ENCODE data around the gene ZNF223. TPM values are rescaled to one million over a fixed set of nuclear protein-coding genes. Genes with fewer than 3 reads are reported as not detected.

Gene ZNF223
- total and polyA plus RNA-seq, 9 of the 15 experiments (the other 6 are each of a cell fraction or from before 2014, with no cell fraction given), result 0.21 to 1.8 (median 0.71) TPM

- POLR2A ChIA-PET, result interaction anchor here (0.5 kb wide), 1 partner anchor 43 kb away, joined by 4 read pairs; no protein-coding TSS in a partner anchor
- in situ Hi-C loops (cut with MboI), result no loop called here
Measured at GRCh38 chr19:44066305-44066704, 14.5 kb downstream of the ZNF223 start.

GRCh38 chr19:44069415-44069814 is 17.6 kb downstream of the ZNF223 start:
- Histone ChIP-seq H3K9me1 (ENCODE audit: control insufficient read depth, insufficient read depth, low read length) (no peaks in the 10 kb centered on the region), H4K20me1 (replicated peaks; ENCODE audit: control insufficient read depth, insufficient read depth, low read length) (no peaks in the 10 kb centered on the region), H3K36me3 (ENCODE audit: control insufficient read depth, insufficient read depth, low read length) (no peaks in the 10 kb centered on the region), H3K9me3 (replicated peaks; ENCODE audit: control insufficient read depth, insufficient read depth, low read depth, low read length) (peaks cover 4% of the 10 kb centered on the region; the same call in 1 of the 2 replicates), H3K4me2 (ENCODE audit: insufficient read depth, low read length) (no peak overlapping the region), H3K4me1 (replicated peaks in 1 of 2; ENCODE audit: control insufficient read depth in 2 of 2, insufficient read depth in 2 of 2, low read length in 2 of 2) (peaks cover 0 to 4% of the 10 kb centered on the region in 2 experiments; a peak in 3 of 5 replicates), H3K9ac (ENCODE audit: insufficient read depth in 1 of 2, low read depth in 2 of 2, low read length in 2 of 2) (no peak overlapping the region), H3K4me3 (no peak overlapping the region), H3K27ac (ENCODE audit: extremely low read depth, low read depth, low read length) (no peak overlapping the region), H3K27me3 (ENCODE audit: control insufficient read depth in 2 of 2, insufficient read depth in 2 of 2, low read length in 2 of 2) (no peaks in the 10 kb centered on the region), H3K79me2 (ENCODE audit: control insufficient read depth, insufficient read depth, low read length) (no peaks in the 10 kb centered on the region), H2AFZ (ENCODE audit: low read depth, low read length) (no peak overlapping the region)
- ChIA-PET CTCF (ENCODE audit: low intra/inter-chr PET ratio) (no interaction called here), POLR2A (interaction anchor here (0.9 kb wide), 1 partner anchor 8 kb away, joined by 3 read pairs; no protein-coding TSS in a partner anchor)
- no peak for FAIRE-seq
- WGBS (ENCODE audit: insufficient coverage, low coverage, missing lambda C conversion rate), result 0% methylated on average over 1 of the region's 1 CpG
- no peak for DNase-seq (ENCODE audit: extremely low read depth in 1 of 4, low spot score in 3 of 4)
- BruUV-seq (replicated peaks), result no TSS peak
- in situ Hi-C loops (cut with MboI) (no loop called here), intact Hi-C loops (cut with micrococcal nuclease) (no loop called here)
- no peak for ATAC-seq
- TF ChIP-seq PHTF2 (CRISPR knock-in tag; IDR thresholded peaks at IDR 0.05) (no peak), RERE (CRISPR knock-in tag; IDR thresholded peaks at IDR 0.05; ENCODE audit: borderline replicate concordance) (no peak), ZNF253 (CRISPR knock-in tag; conservative IDR thresholded peaks at IDR 0.05) (no peak)

More at GRCh38 chr19:44066305-44066704, 14.5 kb downstream of the ZNF223 start:
- intact Hi-C loops (cut with micrococcal nuclease), result no loop called here
- 2% methylated on average over 3 of the region's 3 CpGs for WGBS (ENCODE audit: insufficient coverage, low coverage, missing lambda C conversion rate)
- Histone ChIP-seq H3K36me3 (ENCODE audit: control insufficient read depth, insufficient read depth, low read length) (no peaks in the 10 kb centered on the region), H3K4me1 (replicated peaks in 1 of 2; ENCODE audit: control insufficient read depth in 2 of 2, insufficient read depth in 2 of 2, low read length in 2 of 2) (no peaks in the 10 kb centered on the region; a peak in 1 of 5 replicates), H3K4me2 (ENCODE audit: insufficient read depth, low read length) (no peak overlapping the region), H3K27ac (ENCODE audit: extremely low read depth, low read depth, low read length) (no peak overlapping the region), H3K4me3 (no peak overlapping the region), H3K27me3 (ENCODE audit: control insufficient read depth in 2 of 2, insufficient read depth in 2 of 2, low read length in 2 of 2) (no peaks in the 10 kb centered on the region; a peak in 1 of 5 replicates), H3K79me2 (ENCODE audit: control insufficient read depth, insufficient read depth, low read length) (no peaks in the 10 kb centered on the region), H3K9me1 (ENCODE audit: control insufficient read depth, insufficient read depth, low read length) (no peaks in the 10 kb centered on the region), H3K9ac (ENCODE audit: insufficient read depth in 1 of 2, low read depth in 2 of 2, low read length in 2 of 2) (no peak overlapping the region), H4K20me1 (replicated peaks; ENCODE audit: control insufficient read depth, insufficient read depth, low read length) (no peaks in the 10 kb centered on the region), H2AFZ (ENCODE audit: low read depth, low read length) (no peak overlapping the region), H3K9me3 (replicated peaks; ENCODE audit: control insufficient read depth, insufficient read depth, low read depth, low read length) (peaks cover 4% of the 10 kb centered on the region; the same call in 1 of the 2 replicates)
- CTCF ChIA-PET (ENCODE audit: low intra/inter-chr PET ratio), result no interaction called here
- DNase-seq (ENCODE audit: extremely low read depth in 1 of 4, low spot score in 3 of 4) (no peak), ATAC-seq (no peak), FAIRE-seq (no peak)
- no peak for TF ChIP-seq SUPT5H (IDR thresholded peaks at IDR 0.05)
- no peak for TF ChIP-seq CREM (IDR thresholded peaks at IDR 0.05; ENCODE audit: low read depth)
- peak; percentile 87 for TF ChIP-seq ZNF75A (CRISPR knock-in tag; IDR thresholded peaks at IDR 0.05)
- TF ChIP-seq CREB3 (tag; conservative IDR thresholded peaks at IDR 0.05; ENCODE audit: low read depth), result no peak
- TF ChIP-seq SMARCE1 (IDR thresholded peaks at IDR 0.05), result no peak
- no peak for TF ChIP-seq ZNF583 (CRISPR knock-in tag; IDR thresholded peaks at IDR 0.05)
- BruUV-seq (replicated peaks), result no TSS peak
